ENCODE results near the gene FBXL7.

FBXL7 gene

DNA sequence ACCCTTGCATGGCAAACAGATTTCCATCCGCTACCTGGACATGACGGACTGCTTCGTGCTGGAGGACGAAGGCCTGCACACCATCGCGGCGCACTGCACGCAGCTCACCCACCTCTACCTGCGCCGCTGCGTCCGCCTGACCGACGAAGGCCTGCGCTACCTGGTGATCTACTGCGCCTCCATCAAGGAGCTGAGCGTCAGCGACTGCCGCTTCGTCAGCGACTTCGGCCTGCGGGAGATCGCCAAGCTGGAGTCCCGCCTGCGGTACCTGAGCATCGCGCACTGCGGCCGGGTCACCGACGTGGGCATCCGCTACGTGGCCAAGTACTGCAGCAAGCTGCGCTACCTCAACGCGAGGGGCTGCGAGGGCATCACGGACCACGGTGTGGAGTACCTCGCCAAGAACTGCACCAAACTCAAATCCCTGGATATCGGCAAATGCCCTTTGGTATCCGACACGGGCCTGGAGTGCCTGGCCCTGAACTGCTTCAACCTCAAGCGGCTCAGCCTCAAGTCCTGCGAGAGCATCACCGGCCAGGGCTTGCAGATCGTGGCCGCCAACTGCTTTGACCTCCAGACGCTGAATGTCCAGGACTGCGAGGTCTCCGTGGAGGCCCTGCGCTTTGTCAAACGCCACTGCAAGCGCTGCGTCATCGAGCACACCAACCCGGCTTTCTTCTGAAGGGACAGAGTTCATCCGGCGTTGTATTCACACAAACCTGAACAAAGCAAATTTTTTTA lies 436.7 kb downstream of the FBXL7 start:
- Histone ChIP-seq H3K27ac (ENCODE audit: low read depth, low read length) (no peak overlapping the region), H3K36me3 (ENCODE audit: control insufficient read depth in 5 of 5, insufficient read depth in 5 of 5, low read length in 5 of 5) (peaks cover 0 to 32% (median 29%) of the 10 kb centered on the region in 5 donors), H3K4me3 (ENCODE audit: low read depth in 1 of 5, low read length in 5 of 5) (no peak overlapping the region), H3K27me3 (ENCODE audit: control insufficient read depth in 5 of 5, insufficient read depth in 4 of 5, low read length in 5 of 5) (no peaks in the 10 kb centered on the region), H3K9ac (ENCODE audit: low read length in 5 of 5) (no peak overlapping the region), H3K4me1 (ENCODE audit: control insufficient read depth in 5 of 5, insufficient read depth in 5 of 5, low read length in 5 of 5) (peaks cover 0 to 19% (median 0%) of the 10 kb centered on the region in 5 donors), H3K9me3 (ENCODE audit: control insufficient read depth in 5 of 5, low read length in 5 of 5) (peaks cover 0 to 6% (median 4%) of the 10 kb centered on the region in 5 donors)

- Histone ChIP-seq H3K36me3 (ENCODE audit: control insufficient read depth in 5 of 5, insufficient read depth in 5 of 5, low read length in 5 of 5) (peaks cover 0 to 35% (median 29%) of the 10 kb centered on the region in 5 donors), H3K9me3 (ENCODE audit: control insufficient read depth in 5 of 5, low read length in 5 of 5) (peaks cover 0 to 6% (median 4%) of the 10 kb centered on the region in 5 donors), H3K27me3 (ENCODE audit: control insufficient read depth in 5 of 5, insufficient read depth in 4 of 5, low read length in 5 of 5) (no peaks in the 10 kb centered on the region), H3K4me1 (ENCODE audit: control insufficient read depth in 5 of 5, insufficient read depth in 5 of 5, low read length in 5 of 5) (peaks cover 0 to 17% (median 0%) of the 10 kb centered on the region in 5 donors), H3K27ac (ENCODE audit: low read depth, low read length) (no peak overlapping the region), H3K9ac (ENCODE audit: low read length in 5 of 5) (no peak overlapping the region), H3K4me3 (ENCODE audit: low read depth in 1 of 5, low read length in 5 of 5) (no peak overlapping the region)
These were observed 437.7 kb downstream of the FBXL7 start for GRCh38 chr5:15937708-15938107.

DNA sequence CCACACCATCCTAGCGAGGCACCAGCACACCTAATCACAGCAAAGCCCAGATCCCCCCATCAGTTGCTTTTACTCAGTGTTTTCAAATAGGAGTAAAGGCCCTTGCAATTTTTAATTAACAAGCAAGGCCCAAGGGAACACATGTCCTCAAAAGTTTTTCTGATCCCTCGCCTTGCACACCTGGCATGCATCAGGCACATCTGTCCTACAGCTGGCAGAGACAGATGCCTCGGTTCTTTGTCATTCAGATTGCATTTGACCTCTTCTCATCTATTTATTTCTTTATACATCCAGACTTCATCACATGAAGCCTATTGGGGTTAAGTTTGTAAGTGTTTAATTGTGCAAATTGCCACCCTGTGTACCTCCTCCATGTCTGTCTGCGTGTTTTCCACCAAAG lies 438.2 kb downstream of the FBXL7 start:
- peaks cover 0 to 17% (median 0%) of the 10 kb centered on the region in 5 donors for H3K4me1 ChIP-seq (ENCODE audit: control insufficient read depth in 5 of 5, insufficient read depth in 5 of 5, low read length in 5 of 5)
- no peak overlapping the region for H3K9ac ChIP-seq (ENCODE audit: low read length in 5 of 5)
- peaks cover 0 to 6% (median 4%) of the 10 kb centered on the region in 5 donors for H3K9me3 ChIP-seq (ENCODE audit: control insufficient read depth in 5 of 5, low read length in 5 of 5)
- H3K27me3 ChIP-seq (ENCODE audit: control insufficient read depth in 5 of 5, insufficient read depth in 4 of 5, low read length in 5 of 5), result no peaks in the 10 kb centered on the region
- no peak overlapping the region for H3K27ac ChIP-seq (ENCODE audit: low read depth, low read length)
- H3K36me3 ChIP-seq (ENCODE audit: control insufficient read depth in 5 of 5, insufficient read depth in 5 of 5, low read length in 5 of 5), result peaks cover 0 to 35% (median 29%) of the 10 kb centered on the region in 5 donors
- no peak overlapping the region for H3K4me3 ChIP-seq (ENCODE audit: low read depth in 1 of 5, low read length in 5 of 5)

GRCh38 chr5:15938961-15939360 lies 439.0 kb downstream of the FBXL7 start:
- Histone ChIP-seq H3K36me3 (ENCODE audit: control insufficient read depth in 5 of 5, insufficient read depth in 5 of 5, low read length in 5 of 5) (peaks cover 0 to 35% (median 29%) of the 10 kb centered on the region in 5 donors), H3K27ac (ENCODE audit: low read depth, low read length) (no peak overlapping the region)

GRCh38 chr5:15940905-15941304 lies 440.9 kb downstream of the FBXL7 start:
- Histone ChIP-seq H3K9me3 (ENCODE audit: control insufficient read depth in 5 of 5, low read length in 5 of 5) (peaks cover 0 to 6% (median 4%) of the 10 kb centered on the region in 5 donors), H3K36me3 (ENCODE audit: control insufficient read depth in 5 of 5, insufficient read depth in 5 of 5, low read length in 5 of 5) (peaks cover 0 to 35% (median 25%) of the 10 kb centered on the region in 5 donors), H3K27me3 (ENCODE audit: control insufficient read depth in 5 of 5, insufficient read depth in 4 of 5, low read length in 5 of 5) (no peaks in the 10 kb centered on the region), H3K4me3 (ENCODE audit: low read depth in 1 of 5, low read length in 5 of 5) (no peak overlapping the region), H3K27ac (ENCODE audit: low read depth, low read length) (no peak overlapping the region), H3K4me1 (ENCODE audit: control insufficient read depth in 5 of 5, insufficient read depth in 5 of 5, low read length in 5 of 5) (peaks cover 0 to 13% (median 0%) of the 10 kb centered on the region in 5 donors), H3K9ac (ENCODE audit: low read length in 5 of 5) (no peak overlapping the region)

More at GRCh38 chr5:15938961-15939360, 439.0 kb downstream of the FBXL7 start:
- no peaks in the 10 kb centered on the region for H3K27me3 ChIP-seq (ENCODE audit: control insufficient read depth in 5 of 5, insufficient read depth in 4 of 5, low read length in 5 of 5)
- peaks cover 0 to 10% (median 0%) of the 10 kb centered on the region in 5 donors for H3K4me1 ChIP-seq (ENCODE audit: control insufficient read depth in 5 of 5, insufficient read depth in 5 of 5, low read length in 5 of 5)
- no peak overlapping the region for H3K9ac ChIP-seq (ENCODE audit: low read length in 5 of 5)
- H3K9me3 ChIP-seq (ENCODE audit: control insufficient read depth in 5 of 5, low read length in 5 of 5), result peaks cover 0 to 6% (median 4%) of the 10 kb centered on the region in 5 donors
- no peak overlapping the region for H3K4me3 ChIP-seq (ENCODE audit: low read depth in 1 of 5, low read length in 5 of 5)

DNA sequence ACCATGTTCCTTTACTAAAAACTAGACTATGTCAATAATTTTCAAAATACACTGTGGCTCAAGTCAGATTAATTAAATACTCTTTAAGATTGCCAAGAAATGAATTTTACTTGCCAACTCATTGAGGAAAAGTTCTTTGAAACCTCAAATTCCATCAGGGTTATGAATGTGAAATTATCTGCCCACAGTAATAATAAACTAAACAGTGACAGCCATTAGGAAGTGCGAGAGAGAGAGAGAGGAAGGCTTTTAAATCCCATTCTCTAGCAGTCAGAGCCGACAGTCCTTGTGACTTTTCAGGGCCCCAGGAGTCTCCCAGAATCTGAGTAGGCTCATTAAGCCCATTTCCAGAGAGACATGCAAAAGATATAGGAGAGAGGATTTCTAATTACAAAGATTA lies 443.5 kb downstream of the FBXL7 start:
- Histone ChIP-seq H3K27me3 (ENCODE audit: control insufficient read depth in 5 of 5, insufficient read depth in 4 of 5, low read length in 5 of 5) (no peaks in the 10 kb centered on the region), H3K27ac (ENCODE audit: low read depth, low read length) (no peak overlapping the region), H3K36me3 (ENCODE audit: control insufficient read depth in 5 of 5, insufficient read depth in 5 of 5, low read length in 5 of 5) (peaks cover 0 to 12% (median 5%) of the 10 kb centered on the region in 5 donors), H3K4me3 (ENCODE audit: low read depth in 1 of 5, low read length in 5 of 5) (no peak overlapping the region), H3K9ac (ENCODE audit: low read length in 5 of 5) (no peak overlapping the region), H3K4me1 (ENCODE audit: control insufficient read depth in 5 of 5, insufficient read depth in 5 of 5, low read length in 5 of 5) (peaks cover 0 to 18% (median 3%) of the 10 kb centered on the region in 5 donors), H3K9me3 (ENCODE audit: control insufficient read depth in 5 of 5, low read length in 5 of 5) (no peaks in the 10 kb centered on the region)

DNA sequence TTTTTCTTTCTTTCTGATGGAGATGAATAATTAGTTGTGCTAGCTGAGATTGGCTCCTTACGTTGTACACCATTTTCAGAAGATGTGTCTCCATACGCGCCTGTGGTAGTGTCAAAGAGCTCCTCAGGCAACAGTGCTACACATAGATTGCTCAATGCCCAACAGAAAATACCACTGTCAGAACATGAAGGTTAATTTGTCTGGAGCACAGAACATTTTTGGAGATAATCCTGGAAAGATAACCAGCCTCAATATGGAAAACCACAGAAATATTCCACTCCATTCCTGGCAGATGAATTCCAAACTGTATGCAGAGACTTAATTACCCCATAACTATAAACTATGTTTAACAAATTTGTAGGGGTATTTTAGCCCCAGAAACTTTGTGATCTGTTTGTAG lies 446.0 kb downstream of the FBXL7 start:
- Histone ChIP-seq H3K27me3 (ENCODE audit: control insufficient read depth in 5 of 5, insufficient read depth in 4 of 5, low read length in 5 of 5) (no peaks in the 10 kb centered on the region), H3K4me1 (ENCODE audit: control insufficient read depth in 5 of 5, insufficient read depth in 5 of 5, low read length in 5 of 5) (peaks cover 0 to 8% (median 0%) of the 10 kb centered on the region in 5 donors), H3K9ac (ENCODE audit: low read length in 5 of 5) (no peak overlapping the region), H3K4me3 (ENCODE audit: low read depth in 1 of 5, low read length in 5 of 5) (no peak overlapping the region), H3K36me3 (ENCODE audit: control insufficient read depth in 5 of 5, insufficient read depth in 5 of 5, low read length in 5 of 5) (peaks cover 3 to 14% (median 3%) of the 10 kb centered on the region in 5 donors), H3K27ac (ENCODE audit: low read depth, low read length) (no peak overlapping the region), H3K9me3 (ENCODE audit: control insufficient read depth in 5 of 5, low read length in 5 of 5) (no peaks in the 10 kb centered on the region)

DNA sequence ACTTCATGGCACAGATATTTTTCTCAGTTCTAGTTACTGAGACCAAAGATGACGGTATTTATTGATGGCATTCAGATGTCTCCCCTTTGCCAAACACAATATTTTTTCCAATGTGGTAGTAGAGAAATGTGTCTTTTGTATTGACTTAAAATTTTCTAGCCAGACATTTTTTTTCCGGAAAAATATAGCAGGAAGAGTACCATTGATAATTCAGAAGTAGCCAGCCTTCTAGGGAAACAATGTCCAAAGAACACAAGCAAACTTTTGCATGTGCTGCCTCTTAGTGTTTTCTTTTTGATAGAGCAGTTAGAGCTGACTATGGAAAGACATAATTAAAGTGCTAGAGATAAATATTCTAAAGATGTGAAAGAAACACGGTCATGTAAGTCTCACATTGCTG lies 448.2 kb downstream of the FBXL7 start:
- no peaks in the 10 kb centered on the region for H3K27me3 ChIP-seq (ENCODE audit: control insufficient read depth in 5 of 5, insufficient read depth in 4 of 5, low read length in 5 of 5)
- H3K36me3 ChIP-seq (ENCODE audit: control insufficient read depth in 5 of 5, insufficient read depth in 5 of 5, low read length in 5 of 5), result peaks cover 0 to 9% (median 3%) of the 10 kb centered on the region in 5 donors

GRCh38 chr5:15951126-15951525 lies 451.1 kb downstream of the FBXL7 start:
- no peak overlapping the region for H3K4me3 ChIP-seq (ENCODE audit: low read depth in 1 of 5, low read length in 5 of 5)
- H3K36me3 ChIP-seq (ENCODE audit: control insufficient read depth in 5 of 5, insufficient read depth in 5 of 5, low read length in 5 of 5), result peaks cover 0 to 9% (median 3%) of the 10 kb centered on the region in 5 donors
- no peaks in the 10 kb centered on the region for H3K9me3 ChIP-seq (ENCODE audit: control insufficient read depth in 5 of 5, low read length in 5 of 5)
- H3K9ac ChIP-seq (ENCODE audit: low read length in 5 of 5), result no peak overlapping the region
- H3K4me1 ChIP-seq (ENCODE audit: control insufficient read depth in 5 of 5, insufficient read depth in 5 of 5, low read length in 5 of 5), result peaks cover 0 to 5% (median 0%) of the 10 kb centered on the region in 5 donors
- no peak overlapping the region for H3K27ac ChIP-seq (ENCODE audit: low read depth, low read length)
- H3K27me3 ChIP-seq (ENCODE audit: control insufficient read depth in 5 of 5, insufficient read depth in 4 of 5, low read length in 5 of 5), result no peaks in the 10 kb centered on the region

More for the DNA sequence above, 448.2 kb downstream of the FBXL7 start:
- peaks cover 0 to 8% (median 0%) of the 10 kb centered on the region in 5 donors for H3K4me1 ChIP-seq (ENCODE audit: control insufficient read depth in 5 of 5, insufficient read depth in 5 of 5, low read length in 5 of 5)
- no peak overlapping the region for H3K4me3 ChIP-seq (ENCODE audit: low read depth in 1 of 5, low read length in 5 of 5)
- no peak overlapping the region for H3K9ac ChIP-seq (ENCODE audit: low read length in 5 of 5)
- no peaks in the 10 kb centered on the region for H3K9me3 ChIP-seq (ENCODE audit: control insufficient read depth in 5 of 5, low read length in 5 of 5)
- no peak overlapping the region for H3K27ac ChIP-seq (ENCODE audit: low read depth, low read length)

DNA sequence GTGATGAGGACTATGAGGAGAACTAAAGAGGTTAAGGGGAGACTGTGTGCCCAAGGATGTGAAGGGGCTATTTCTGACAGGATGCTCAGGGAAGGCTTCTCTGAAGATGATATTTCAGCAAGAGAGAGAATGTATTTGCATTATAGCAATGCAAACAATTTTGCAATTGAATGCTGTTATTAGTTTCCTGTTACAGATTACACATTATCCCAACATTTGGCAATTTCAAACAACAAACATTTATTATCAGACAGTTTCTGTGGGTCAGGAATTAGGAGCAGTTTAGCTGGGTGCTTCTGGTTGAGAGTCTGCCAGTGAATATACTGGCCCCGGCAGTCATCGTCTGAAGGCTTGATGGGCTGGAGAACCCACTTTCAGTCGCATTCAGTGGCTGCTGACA lies 451.6 kb downstream of the FBXL7 start:
- peaks cover 0 to 9% (median 3%) of the 10 kb centered on the region in 5 donors for H3K36me3 ChIP-seq (ENCODE audit: control insufficient read depth in 5 of 5, insufficient read depth in 5 of 5, low read length in 5 of 5)
- H3K9ac ChIP-seq (ENCODE audit: low read length in 5 of 5), result no peak overlapping the region
- H3K4me3 ChIP-seq (ENCODE audit: low read depth in 1 of 5, low read length in 5 of 5), result no peak overlapping the region
- H3K27me3 ChIP-seq (ENCODE audit: control insufficient read depth in 5 of 5, insufficient read depth in 4 of 5, low read length in 5 of 5), result no peaks in the 10 kb centered on the region
- H3K4me1 ChIP-seq (ENCODE audit: control insufficient read depth in 5 of 5, insufficient read depth in 5 of 5, low read length in 5 of 5), result peaks cover 0 to 3% (median 0%) of the 10 kb centered on the region in 5 donors
- no peaks in the 10 kb centered on the region for H3K9me3 ChIP-seq (ENCODE audit: control insufficient read depth in 5 of 5, low read length in 5 of 5)
- H3K27ac ChIP-seq (ENCODE audit: low read depth, low read length), result no peak overlapping the region
